SK-MEL-5 (cell line): ENCODE results near the gene DOCK7. TPM values are rescaled to one million over a fixed set of nuclear protein-coding genes. Genes with fewer than 3 reads are reported as not detected.

Source experiments
- DNase-seq: peaks from one replicate; pipeline ENCODE4 v3.0.0-alpha.2; 2016; ENCODE audit warnings: low read depth, low spot score
- in situ Hi-C: cut with HindIII; loops from 2 replicates; pipeline ENCODE4 v1.10.0; 2016; ENCODE audit warnings: low sequenced_read_pairs, high pct_unique_total_duplicates, low pct_unique_long_range_greater_than_20kb
- small RNA-seq, 2 experiments: library from RNA; depleted of rRNA; stranded (forward); fragments of <200 nt; gene quantifications; one replicate each; pipeline ENCODE3, GENCODE V24; 2014
- total RNA-seq: library from RNA; depleted of rRNA; stranded (reverse); fragments of >200 nt; shearing (Covaris generic); gene quantifications from 2 replicates; pipeline ENCODE4 v1.2.3, GENCODE V29; 2014; rRNA removed

The DOCK7 gene
- total RNA-seq, 1 experiment from 2014 or later, result 109 TPM

- in situ Hi-C loops, result no loop called here
- no peak for DNase-seq
Observed at GRCh38 chr1:62423580-62424242, 264.5 kb downstream of the DOCK7 start.

- in situ Hi-C loops, result no loop called here
Observed at GRCh38 chr1:62420214-62420613, 268.0 kb downstream of the DOCK7 start.

GRCh38 chr1:62417351-62417999 is 270.7 kb downstream of the DOCK7 start:
- DNase-seq, result no peak
- in situ Hi-C loops, result no loop called here

More at GRCh38 chr1:62420214-62420613, 268.0 kb downstream of the DOCK7 start:
- DNase-seq, result no peak

GRCh38 chr1:62415687-62416086 is 272.5 kb downstream of the DOCK7 start:
- in situ Hi-C loops, result no loop called here
- no peak for DNase-seq

GRCh38 chr1:62407398-62408009 is 280.7 kb downstream of the DOCK7 start:
- in situ Hi-C loops, result no loop called here

GRCh38 chr1:62406576-62406975 is 281.6 kb downstream of the DOCK7 start:
- no peak for DNase-seq
- in situ Hi-C loops, result no loop called here

More at GRCh38 chr1:62407398-62408009, 280.7 kb downstream of the DOCK7 start:
- DNase-seq, result peak; percentile 71

- DNase-seq, result no peak
- in situ Hi-C loops, result no loop called here
Observed at GRCh38 chr1:62405247-62405646, 282.9 kb downstream of the DOCK7 start.

Small RNAs within 50 kb of the gene (small RNA-seq; reads per million reads assigned to genes)
- 0 reads per million in 2 experiments for gene AL451044.1

Other genes starting within 250 kb of the DOCK7 start
- 0.11 TPM in 1 of 2 replicates, not detected in the other for gene ANGPTL3, start 90.9 kb downstream of the DOCK7 start, total RNA-seq
- 9.2 and 9.6 TPM in 2 replicates for gene ATG4C, start 95.7 kb upstream of the DOCK7 start, total RNA-seq